AG04449 (cell line): Measurements from ENCODE around the gene SCN5A.

Source experiments
- CTCF ChIA-PET: fragments of 350-600 bp; formaldehyde crosslinking; extraction: SDS; loops from one replicate; lab custom pipeline; 2021; ENCODE audit warnings: antibody characterized with exemption; lab: Yijun Ruan, JAX
- POLR2A ChIA-PET: fragments of 400-600, 350-600 bp; formaldehyde crosslinking; extraction: SDS; loops from one replicate; lab custom pipeline; 2020; ENCODE audit warnings: antibody characterized with exemption, inconsistent platforms; lab: Yijun Ruan, JAX
- DNase-seq: peaks from one replicate; pipeline ENCODE4 v3.0.0-alpha.2; 2010; ENCODE audit warnings: low read depth, low spot score
- H3K4me3 ChIP-seq: 2 replicates; pipeline ENCODE4 v1.5.1; 2011; ENCODE audit warnings: low read depth, mild to moderate bottlenecking, control low read depth, low read length
- CTCF ChIP-seq: IDR thresholded peaks from one replicate; pipeline ENCODE4 v1.5.1; 2011; ENCODE audit warnings: mild to moderate bottlenecking, moderate library complexity, low read length, control low read depth, inconsistent platforms; ENCODE audit not compliant: insufficient read depth; ENCODE audit errors: missing control alignments

The SCN5A gene

GRCh38 chr3:38577371-38578080 lies 72.0 kb downstream of the SCN5A start:
- no peak overlapping the region for H3K4me3 ChIP-seq
- DNase-seq = no peak
- POLR2A ChIA-PET = no interaction called here
- TF ChIP-seq CTCF = no peak
- CTCF ChIA-PET = no interaction called here

GRCh38 chr3:38576526-38577370 lies 72.7 kb downstream of the SCN5A start:
- ChIA-PET POLR2A (no interaction called here), CTCF (no interaction called here)
- no peak overlapping the region for H3K4me3 ChIP-seq
- TF ChIP-seq CTCF = no peak
- DNase-seq = no peak

- ChIA-PET CTCF (no interaction called here), POLR2A (no interaction called here)
- no peak for TF ChIP-seq CTCF
- no peak overlapping the region for H3K4me3 ChIP-seq
- no peak for DNase-seq
These were observed 73.4 kb downstream of the SCN5A start for GRCh38 chr3:38576131-38576525.

GRCh38 chr3:38575279-38575843 lies 74.1 kb downstream of the SCN5A start:
- CTCF ChIA-PET = no interaction called here
- no peak for TF ChIP-seq CTCF
- POLR2A ChIA-PET = no interaction called here
- DNase-seq = no peak
- H3K4me3 ChIP-seq = no peak overlapping the region

- CTCF ChIA-PET = no interaction called here
- no peak for DNase-seq
These were observed 74.8 kb downstream of the SCN5A start for GRCh38 chr3:38574411-38575278.

More at GRCh38 chr3:38574411-38575278, 74.8 kb downstream of the SCN5A start:
- no peak for TF ChIP-seq CTCF
- no peak overlapping the region for H3K4me3 ChIP-seq
- POLR2A ChIA-PET = no interaction called here
